ENCODE data around the gene ATP9B.

ATP9B gene

GRCh38 chr18:79258447-79258846 lies 189.3 kb downstream of the ATP9B start:
- TF ChIP-seq POLR2AphosphoS5 (IDR thresholded peaks at IDR 0.05; ENCODE audit: low read depth, low read length) (no peak), TAF1 (IDR thresholded peaks at IDR 0.05; ENCODE audit: borderline replicate concordance, insufficient read depth, low read length) (no peak), SIN3A (IDR thresholded peaks at IDR 0.05; ENCODE audit: borderline replicate concordance, insufficient read depth, low read length) (no peak), REST (IDR thresholded peaks at IDR 0.05; ENCODE audit: insufficient read depth in 1 of 2, low read depth in 2 of 2, low read length in 2 of 2) (no peak), FOXP2 (optimal IDR thresholded peaks at IDR 0.05; ENCODE audit: borderline replicate concordance, extremely low read depth, extremely low read length, insufficient read depth) (no peak)

- TF ChIP-seq SIN3A (IDR thresholded peaks at IDR 0.05; ENCODE audit: borderline replicate concordance, insufficient read depth, low read length) (no peak), TAF1 (IDR thresholded peaks at IDR 0.05; ENCODE audit: borderline replicate concordance, insufficient read depth, low read length) (no peak), FOXP2 (optimal IDR thresholded peaks at IDR 0.05; ENCODE audit: borderline replicate concordance, extremely low read depth, extremely low read length, insufficient read depth) (no peak), REST (IDR thresholded peaks at IDR 0.05; ENCODE audit: insufficient read depth in 1 of 2, low read depth in 2 of 2, low read length in 2 of 2) (no peak), POLR2AphosphoS5 (IDR thresholded peaks at IDR 0.05; ENCODE audit: low read depth, low read length) (no peak)
Observed at GRCh38 chr18:79259218-79259617, 190.0 kb downstream of the ATP9B start.

GRCh38 chr18:79260023-79260422 lies 190.8 kb downstream of the ATP9B start:
- TF ChIP-seq SIN3A (IDR thresholded peaks at IDR 0.05; ENCODE audit: borderline replicate concordance, insufficient read depth, low read length) (no peak), POLR2AphosphoS5 (IDR thresholded peaks at IDR 0.05; ENCODE audit: low read depth, low read length) (no peak), REST (IDR thresholded peaks at IDR 0.05; ENCODE audit: insufficient read depth in 1 of 2, low read depth in 2 of 2, low read length in 2 of 2) (no peak), TAF1 (IDR thresholded peaks at IDR 0.05; ENCODE audit: borderline replicate concordance, insufficient read depth, low read length) (no peak), FOXP2 (optimal IDR thresholded peaks at IDR 0.05; ENCODE audit: borderline replicate concordance, extremely low read depth, extremely low read length, insufficient read depth) (no peak)

- TF ChIP-seq FOXP2 (optimal IDR thresholded peaks at IDR 0.05; ENCODE audit: borderline replicate concordance, extremely low read depth, extremely low read length, insufficient read depth) (no peak), POLR2AphosphoS5 (IDR thresholded peaks at IDR 0.05; ENCODE audit: low read depth, low read length) (no peak), SIN3A (IDR thresholded peaks at IDR 0.05; ENCODE audit: borderline replicate concordance, insufficient read depth, low read length) (no peak), REST (IDR thresholded peaks at IDR 0.05; ENCODE audit: insufficient read depth in 1 of 2, low read depth in 2 of 2, low read length in 2 of 2) (no peak)
Observed at GRCh38 chr18:79260510-79260909, 191.3 kb downstream of the ATP9B start.

- TF ChIP-seq TAF1 (IDR thresholded peaks at IDR 0.05; ENCODE audit: borderline replicate concordance, insufficient read depth, low read length) (no peak), SIN3A (IDR thresholded peaks at IDR 0.05; ENCODE audit: borderline replicate concordance, insufficient read depth, low read length) (no peak), POLR2AphosphoS5 (IDR thresholded peaks at IDR 0.05; ENCODE audit: low read depth, low read length) (no peak), REST (IDR thresholded peaks at IDR 0.05; ENCODE audit: insufficient read depth in 1 of 2, low read depth in 2 of 2, low read length in 2 of 2) (no peak), FOXP2 (optimal IDR thresholded peaks at IDR 0.05; ENCODE audit: borderline replicate concordance, extremely low read depth, extremely low read length, insufficient read depth) (no peak)
Observed at GRCh38 chr18:79272916-79273315, 203.7 kb downstream of the ATP9B start.
